GM21526 (cell line): ENCODE data around the gene RNF212.

Source experiments
- ATAC-seq: cut with Tn5 transposase; IDR thresholded peaks from one replicate; pipeline ENCODE4 v1.9.1; 2021; ENCODE audit warnings: moderate library complexity; ENCODE audit not compliant: unreplicated experiment, low FRiP score

The RNF212 gene

DNA sequence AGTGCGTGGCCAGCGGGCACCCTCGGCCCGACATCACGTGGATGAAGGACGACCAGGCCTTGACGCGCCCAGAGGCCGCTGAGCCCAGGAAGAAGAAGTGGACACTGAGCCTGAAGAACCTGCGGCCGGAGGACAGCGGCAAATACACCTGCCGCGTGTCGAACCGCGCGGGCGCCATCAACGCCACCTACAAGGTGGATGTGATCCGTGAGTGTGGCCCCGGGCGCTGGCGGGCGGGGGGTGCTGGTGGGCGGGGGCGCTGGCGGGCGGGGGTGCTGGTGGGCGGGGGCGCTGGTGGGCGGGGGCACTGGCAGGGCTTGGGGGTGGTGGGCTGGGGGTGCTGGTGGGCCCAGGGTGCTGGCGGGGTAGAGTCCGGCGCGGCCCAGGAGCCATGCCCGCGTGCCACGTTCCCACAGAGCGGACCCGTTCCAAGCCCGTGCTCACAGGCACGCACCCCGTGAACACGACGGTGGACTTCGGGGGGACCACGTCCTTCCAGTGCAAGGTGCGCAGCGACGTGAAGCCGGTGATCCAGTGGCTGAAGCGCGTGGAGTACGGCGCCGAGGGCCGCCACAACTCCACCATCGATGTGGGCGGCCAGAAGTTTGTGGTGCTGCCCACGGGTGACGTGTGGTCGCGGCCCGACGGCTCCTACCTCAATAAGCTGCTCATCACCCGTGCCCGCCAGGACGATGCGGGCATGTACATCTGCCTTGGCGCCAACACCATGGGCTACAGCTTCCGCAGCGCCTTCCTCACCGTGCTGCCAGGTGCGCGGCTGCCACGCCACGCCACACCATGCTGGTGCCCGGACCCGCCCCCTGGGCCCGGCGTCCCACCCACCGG is 89.2 kb downstream of the RNF212 start:
- ATAC-seq, result no peak

DNA sequence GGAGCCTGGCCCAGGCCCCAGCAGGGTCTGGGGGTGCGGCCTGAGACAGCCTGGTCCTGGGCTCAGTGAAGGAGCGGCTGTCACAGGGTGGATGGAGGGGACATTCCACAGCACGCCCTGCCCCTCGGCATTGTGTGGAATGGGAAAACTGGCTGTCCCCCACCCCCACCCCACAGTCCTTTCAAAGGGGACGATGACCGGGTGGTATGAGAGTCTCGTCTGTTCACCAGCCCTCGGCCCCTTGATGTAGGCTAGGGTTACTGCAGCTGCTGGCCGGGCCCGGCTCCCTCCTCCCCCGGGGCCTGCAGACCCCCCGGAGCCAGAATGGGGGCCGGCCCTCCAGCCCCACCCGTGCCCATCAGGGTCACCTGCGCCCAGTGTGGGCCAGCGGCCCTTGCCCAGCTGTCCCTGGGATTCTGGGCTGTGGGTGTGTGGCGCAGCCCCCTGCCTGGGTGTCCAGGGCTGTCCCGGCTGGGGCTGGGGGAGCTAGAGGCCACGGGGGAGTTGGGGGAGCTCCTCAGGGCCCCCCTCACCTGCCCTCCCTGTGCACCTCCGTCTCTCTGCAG is 90.2 kb downstream of the RNF212 start:
- ATAC-seq, result no peak

DNA sequence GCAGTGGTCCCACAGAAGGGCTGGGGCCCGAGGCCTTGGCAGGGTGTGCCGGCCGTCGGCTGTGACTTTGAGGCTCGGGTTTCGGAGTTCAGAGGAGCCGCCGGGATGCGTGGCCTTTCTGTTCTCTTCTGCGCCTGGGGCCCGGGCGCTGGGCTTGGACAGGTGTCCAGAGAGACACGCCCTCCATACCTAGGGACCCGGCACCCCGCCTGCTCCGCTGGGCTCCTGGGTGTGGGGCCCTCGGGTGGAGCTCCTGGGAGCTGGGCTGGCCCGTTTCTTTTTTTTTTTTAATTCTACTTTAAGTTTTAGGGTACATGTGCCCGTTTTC is 90.7 kb downstream of the RNF212 start:
- ATAC-seq, result no peak

DNA sequence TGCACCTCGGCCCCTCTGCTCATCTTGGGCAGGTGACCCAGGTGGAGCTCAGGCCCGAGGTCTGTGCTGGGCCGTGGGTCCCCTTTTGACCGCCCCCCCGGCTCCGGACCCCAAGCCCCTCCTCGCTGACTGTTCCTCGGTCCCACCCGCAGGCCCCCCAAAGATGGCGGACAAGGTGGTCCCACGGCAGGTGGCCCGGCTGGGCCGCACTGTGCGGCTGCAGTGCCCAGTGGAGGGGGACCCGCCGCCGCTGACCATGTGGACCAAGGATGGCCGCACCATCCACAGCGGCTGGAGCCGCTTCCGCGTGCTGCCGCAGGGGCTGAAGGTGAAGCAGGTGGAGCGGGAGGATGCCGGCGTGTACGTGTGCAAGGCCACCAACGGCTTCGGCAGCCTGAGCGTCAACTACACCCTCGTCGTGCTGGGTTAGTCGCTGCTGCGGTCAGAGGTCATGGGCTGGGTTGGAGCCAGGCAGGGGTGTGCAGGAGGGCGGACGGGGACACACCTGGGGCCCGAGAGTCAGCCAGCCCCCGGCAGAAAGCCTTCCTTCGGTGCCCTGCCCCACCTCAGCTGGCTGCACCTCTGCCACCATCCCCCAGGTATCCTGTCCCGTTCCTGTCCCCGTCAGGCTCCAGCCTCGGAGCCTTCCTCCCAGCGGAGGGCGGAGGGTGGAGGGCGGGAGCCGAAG is 91.2 kb downstream of the RNF212 start:
- ATAC-seq, result no peak
